CD1c-positive myeloid dendritic cell (primary cell): ENCODE results near the gene FGFBP2.
"Not testable (repeated sequence)": the region's sequence is repeated elsewhere in the genome, so short reads cannot be mapped to it uniquely, and the experiment has no call there.

Experiments
- DNase-seq: peaks from one replicate; pipeline ENCODE4 v3.0.0-alpha.2; 2016; ENCODE audit errors: extremely low spot score

Gene FGFBP2

GRCh38 chr4:15930314-15930713 is 32.7 kb downstream of the FGFBP2 start:
- DNase-seq: no peak

DNA sequence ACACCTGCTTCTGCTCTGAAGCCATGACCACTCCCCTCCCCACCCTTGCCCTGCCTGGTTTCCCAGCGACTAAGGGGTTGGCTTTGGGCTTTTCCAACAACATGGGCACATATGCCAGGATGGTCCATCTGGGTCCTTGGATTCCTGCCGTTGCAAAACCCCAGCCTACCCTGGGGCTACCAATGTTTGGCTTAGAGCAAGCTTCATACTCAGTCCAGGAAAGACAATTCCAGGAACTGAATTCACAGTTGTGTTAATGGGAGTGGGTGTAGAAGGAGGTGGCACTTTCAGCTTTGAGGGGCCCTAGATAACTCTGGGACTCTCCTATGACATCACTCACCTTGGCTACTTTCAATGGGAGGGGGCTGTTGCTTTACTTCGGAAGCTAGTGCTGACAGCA is 33.4 kb downstream of the FGFBP2 start:
- no peak for DNase-seq

DNA sequence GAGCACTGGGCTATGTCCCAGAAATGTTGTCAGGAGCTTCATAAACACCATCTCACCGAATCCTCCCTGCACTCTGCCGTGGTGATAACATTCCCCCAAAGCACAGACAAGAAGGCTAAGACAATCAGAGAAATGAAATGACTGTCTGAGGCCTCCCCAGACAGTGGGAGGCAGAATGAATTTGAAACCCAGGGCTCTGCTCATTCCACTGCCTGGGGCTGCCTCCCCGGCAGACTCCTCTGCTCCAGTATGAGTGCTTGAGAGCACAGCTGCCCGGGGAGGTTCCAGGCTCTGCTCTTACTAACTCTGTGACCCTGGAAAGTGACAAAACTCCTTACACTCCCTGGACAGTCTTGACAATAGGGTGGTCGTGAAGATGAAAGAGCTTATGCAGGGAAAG is 34.1 kb downstream of the FGFBP2 start:
- DNase-seq: no peak

GRCh38 chr4:15926486-15926885 is 36.5 kb downstream of the FGFBP2 start:
- DNase-seq: no peak

DNA sequence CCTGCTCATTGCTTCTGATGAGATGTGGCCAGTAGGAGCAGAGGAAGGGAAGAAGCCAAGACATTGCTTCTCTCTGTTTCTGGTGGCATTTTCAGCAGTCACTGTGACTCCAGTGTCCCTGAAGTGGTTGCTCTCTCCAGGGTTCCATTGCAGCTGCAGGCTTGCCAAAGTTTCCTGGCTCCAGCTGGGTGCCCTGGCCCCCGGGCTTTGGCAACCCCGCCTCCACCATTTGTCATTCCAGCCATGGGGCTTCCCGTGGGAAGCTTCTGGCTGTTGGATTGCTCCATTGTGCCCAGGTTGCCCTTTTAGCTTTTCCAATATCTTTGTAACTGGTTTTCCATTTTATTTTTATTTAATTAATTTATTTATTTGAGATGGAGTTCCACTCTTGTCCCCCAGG is 37.1 kb downstream of the FGFBP2 start:
- DNase-seq: no peak

- DNase-seq: no peak
These were observed 41.4 kb downstream of the FGFBP2 start for GRCh38 chr4:15921592-15921932.

- DNase-seq: no peak
These were observed 42.0 kb downstream of the FGFBP2 start for GRCh38 chr4:15920723-15921591.

DNA sequence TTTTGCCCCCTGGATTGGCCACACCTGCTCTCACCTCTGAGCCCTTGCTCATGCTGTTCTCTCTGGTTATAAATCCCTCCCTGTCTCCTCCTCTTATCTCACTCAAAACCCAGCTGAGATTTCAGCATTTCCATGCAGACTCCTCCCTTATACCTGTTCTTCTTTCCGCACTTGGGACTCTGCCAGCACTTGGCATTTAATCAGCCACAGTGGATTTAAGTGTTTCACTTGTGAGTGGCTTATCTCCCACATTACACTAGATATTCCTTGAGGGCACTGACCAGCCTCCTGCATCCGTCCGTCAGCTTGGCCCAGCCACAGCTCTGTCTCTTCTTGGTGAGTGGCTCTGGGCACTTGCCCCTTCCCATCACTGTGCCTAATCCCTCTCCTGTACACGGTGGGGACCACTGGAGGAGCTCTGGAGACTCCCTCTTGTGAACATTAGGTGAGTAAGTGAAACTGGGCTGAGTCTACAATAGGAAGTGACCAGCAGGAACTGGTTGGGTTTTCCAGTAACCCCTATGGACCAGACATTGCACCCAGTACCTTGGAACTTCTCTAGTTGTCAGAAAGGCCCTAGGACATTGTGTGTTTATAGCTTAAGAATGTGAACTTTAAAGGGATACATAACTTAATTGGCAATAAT is 44.4 kb downstream of the FGFBP2 start:
- DNase-seq: no peak

DNA sequence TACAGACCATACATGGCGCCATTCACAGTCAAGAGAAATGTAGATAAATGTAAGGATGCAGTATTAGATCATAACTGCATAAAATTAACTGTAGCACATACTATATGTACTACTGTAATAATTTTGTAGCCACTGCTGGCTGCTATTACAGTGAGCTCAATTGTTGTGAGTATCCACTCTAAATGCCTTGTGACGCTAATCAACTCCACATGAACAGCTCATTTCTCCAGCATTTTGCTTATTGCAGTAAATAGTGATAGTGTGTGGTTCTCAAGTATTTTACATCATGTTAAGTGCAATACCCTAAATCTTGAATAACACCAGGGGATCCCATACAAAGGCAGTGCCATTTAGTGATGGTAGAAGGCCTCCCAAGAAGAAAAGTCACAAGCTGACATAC is 45.7 kb downstream of the FGFBP2 start:
- DNase-seq: no peak

- DNase-seq: not testable (repeated sequence)
These were observed 46.6 kb downstream of the FGFBP2 start for GRCh38 chr4:15916358-15916757.

DNA sequence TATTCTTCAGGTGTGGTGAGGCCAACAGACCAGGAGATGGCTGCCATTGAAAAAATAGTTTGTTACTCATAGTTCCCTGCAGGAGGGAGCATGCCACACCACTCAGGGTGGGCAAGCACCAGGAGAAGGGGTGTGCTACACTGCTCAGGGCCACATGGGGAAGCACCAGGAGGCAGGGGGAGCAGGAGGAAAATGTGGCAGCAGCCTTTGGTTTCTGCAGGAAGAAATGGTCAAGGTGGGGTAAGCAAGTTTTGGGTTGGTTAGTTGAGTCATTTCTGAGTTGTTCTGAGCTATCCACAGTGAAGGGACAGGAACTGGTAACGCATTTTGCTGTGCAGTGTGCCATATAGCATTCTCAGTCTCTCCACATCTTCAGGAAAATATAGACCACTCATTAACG is 48.2 kb downstream of the FGFBP2 start:
- no peak for DNase-seq

GRCh38 chr4:15914291-15914690 is 48.7 kb downstream of the FGFBP2 start:
- DNase-seq: no peak

DNA sequence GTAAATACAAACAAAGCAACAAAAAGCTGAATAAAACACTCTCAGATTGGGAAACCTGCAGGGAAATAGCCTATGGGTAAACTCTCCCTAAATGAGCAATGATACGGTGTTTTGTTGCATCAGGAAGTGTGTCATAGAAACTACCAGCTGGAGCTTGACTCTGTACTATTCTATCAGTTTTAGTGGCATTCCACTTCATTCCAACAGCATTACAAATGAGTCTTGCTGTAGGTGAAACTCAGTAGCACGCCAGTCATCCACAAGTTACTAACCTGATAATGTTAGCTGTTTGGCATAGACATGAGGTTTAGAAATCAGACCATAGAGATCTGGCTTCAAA is 49.4 kb downstream of the FGFBP2 start:
- DNase-seq: no peak

GRCh38 chr4:15912961-15913630 is 49.9 kb downstream of the FGFBP2 start:
- DNase-seq: no peak

GRCh38 chr4:15912236-15912635 is 50.7 kb downstream of the FGFBP2 start:
- DNase-seq: no peak
